Fibroblast of lung (primary cell): Measurements from ENCODE around the gene C10orf71.

Source experiments
- EZH2 ChIP-seq: IDR thresholded peaks from 2 replicates; pipeline ENCODE4 v1.5.1; 2012; ENCODE audit warnings: low read length, control low read depth, mild to moderate bottlenecking; ENCODE audit errors: missing control alignments
- TF ChIP-seq, protein P1 (sequence below), 2 donors: IDR thresholded peaks in 1 of 2; conservative IDR thresholded peaks in 1 of 2; 1 replicate in 1 of 2; 2 replicates in 1 of 2; pipeline ENCODE4 v1.5.1; 2011 to 2012; ENCODE audit warnings: low read length in 2 of 2, control low read depth in 1 of 2, inconsistent platforms in 1 of 2, low read depth in 1 of 2, mild to moderate bottlenecking in 1 of 2

DNA sequence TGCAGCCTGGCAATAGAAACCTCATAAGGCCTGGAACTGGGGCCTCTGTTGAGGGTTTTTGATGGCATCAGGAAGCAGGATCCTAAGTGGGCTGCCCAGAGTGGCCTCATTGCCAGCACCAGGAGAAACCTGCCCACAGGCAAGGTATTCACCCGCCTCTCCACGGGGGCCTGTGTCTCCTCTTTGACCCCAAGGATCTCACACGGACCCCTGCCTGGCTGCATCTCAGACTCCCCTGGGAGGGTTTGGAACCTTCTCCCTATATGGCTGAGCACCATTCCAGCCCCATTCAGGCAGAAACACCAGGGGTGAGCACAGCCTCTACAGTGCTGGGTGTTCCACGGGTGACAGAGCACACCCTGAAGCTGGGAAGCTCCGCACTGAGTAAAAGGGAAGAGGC is 14.6 kb upstream of the C10orf71 start:
- TF ChIP-seq EZH2, result no peak
- TF ChIP-seq, protein P1, sequence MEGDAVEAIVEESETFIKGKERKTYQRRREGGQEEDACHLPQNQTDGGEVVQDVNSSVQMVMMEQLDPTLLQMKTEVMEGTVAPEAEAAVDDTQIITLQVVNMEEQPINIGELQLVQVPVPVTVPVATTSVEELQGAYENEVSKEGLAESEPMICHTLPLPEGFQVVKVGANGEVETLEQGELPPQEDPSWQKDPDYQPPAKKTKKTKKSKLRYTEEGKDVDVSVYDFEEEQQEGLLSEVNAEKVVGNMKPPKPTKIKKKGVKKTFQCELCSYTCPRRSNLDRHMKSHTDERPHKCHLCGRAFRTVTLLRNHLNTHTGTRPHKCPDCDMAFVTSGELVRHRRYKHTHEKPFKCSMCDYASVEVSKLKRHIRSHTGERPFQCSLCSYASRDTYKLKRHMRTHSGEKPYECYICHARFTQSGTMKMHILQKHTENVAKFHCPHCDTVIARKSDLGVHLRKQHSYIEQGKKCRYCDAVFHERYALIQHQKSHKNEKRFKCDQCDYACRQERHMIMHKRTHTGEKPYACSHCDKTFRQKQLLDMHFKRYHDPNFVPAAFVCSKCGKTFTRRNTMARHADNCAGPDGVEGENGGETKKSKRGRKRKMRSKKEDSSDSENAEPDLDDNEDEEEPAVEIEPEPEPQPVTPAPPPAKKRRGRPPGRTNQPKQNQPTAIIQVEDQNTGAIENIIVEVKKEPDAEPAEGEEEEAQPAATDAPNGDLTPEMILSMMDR (conservative IDR thresholded peaks at IDR 0.05 in 1 of 2, IDR thresholded peaks at IDR 0.05 in 1 of 2; ENCODE audit: low read depth in 1 of 2, low read length in 2 of 2), result no peak
